Right lung (tissue), 5 donors: ENCODE results near the gene BANK1. TPM values are rescaled to one million over a fixed set of nuclear protein-coding genes. Genes with fewer than 3 reads are reported as not detected.
A peak's percentile ranks its signal among the peaks of the same experiment; 100 is the strongest.
"Not testable (repeated sequence)": the region's sequence is repeated elsewhere in the genome, so short reads cannot be mapped to it uniquely, and the experiment has no call there.

Source experiments
- DNase-seq, 2 donors: peaks; one replicate each; pipeline ENCODE4 v3.0.0-alpha.2; 2013
- polyA plus RNA-seq, 5 donors: library from polyadenylated mRNA; unstranded; fragments of 120-200 nt; gene quantifications; one replicate each; pipeline versions ENCODE4 v1.2.1 to v1.2.3, GENCODE V29; 2013; ENCODE audit warnings: inconsistent platforms in 1 of 5, low replicate concordance in 1 of 5; ENCODE audit not compliant: insufficient read length in 5 of 5, insufficient read depth in 1 of 5

The BANK1 gene
- polyA plus RNA-seq, 5 donors, result 1.8 to 2.6 (median 2.4) TPM

DNA sequence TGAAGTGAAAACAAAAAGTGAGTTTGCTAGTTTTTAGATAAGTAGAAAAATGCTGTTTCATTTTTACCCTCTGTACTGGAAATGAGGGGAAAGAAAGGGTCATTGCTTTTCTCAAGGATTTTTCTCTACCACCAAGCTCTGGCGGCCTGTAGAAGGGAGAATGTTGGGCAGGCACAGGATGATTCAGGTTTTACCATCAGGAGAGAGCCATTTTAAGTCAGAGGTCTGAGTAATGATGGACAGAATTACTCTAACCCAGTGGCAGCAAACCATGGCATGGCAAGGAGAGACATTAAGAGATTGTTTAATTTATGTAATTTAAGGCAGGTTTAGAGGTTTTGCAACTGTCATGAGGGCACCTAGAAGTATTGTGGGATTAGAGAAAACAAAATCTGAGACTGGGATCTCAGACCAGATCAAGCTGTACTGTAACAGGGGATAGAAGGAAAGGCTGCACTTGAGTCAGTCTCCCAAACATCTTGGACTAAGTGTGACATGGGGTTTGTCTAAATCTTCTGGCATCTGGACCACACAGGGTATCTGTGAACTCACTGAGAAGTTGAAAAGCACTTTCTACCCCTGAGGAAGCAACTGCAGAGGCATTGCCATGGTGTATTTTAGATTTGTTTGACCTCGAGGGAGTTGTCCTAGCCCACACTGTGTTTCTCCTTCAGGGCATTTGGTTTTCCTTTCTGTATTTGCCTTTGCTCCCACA is 81.6 kb downstream of the BANK1 start:
- no peak for DNase-seq

DNA sequence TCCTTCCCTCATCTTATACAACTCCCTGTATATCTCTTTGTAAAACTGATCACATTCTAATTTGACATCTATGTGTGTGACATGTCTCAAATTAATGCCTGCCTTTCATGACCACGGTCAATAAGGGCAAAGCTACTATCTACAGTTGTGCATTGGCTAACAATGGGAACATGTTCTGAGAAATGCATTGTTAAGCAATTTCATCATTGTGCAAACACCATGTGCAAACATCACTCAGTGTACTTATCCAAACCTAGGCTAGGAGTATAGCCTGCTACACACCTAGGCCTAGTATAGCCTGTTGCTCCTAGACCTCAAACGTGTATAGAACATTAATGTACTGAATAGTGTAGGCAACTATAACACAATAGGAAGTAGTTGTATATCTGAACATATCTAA is 95.0 kb downstream of the BANK1 start:
- no peak for DNase-seq

DNA sequence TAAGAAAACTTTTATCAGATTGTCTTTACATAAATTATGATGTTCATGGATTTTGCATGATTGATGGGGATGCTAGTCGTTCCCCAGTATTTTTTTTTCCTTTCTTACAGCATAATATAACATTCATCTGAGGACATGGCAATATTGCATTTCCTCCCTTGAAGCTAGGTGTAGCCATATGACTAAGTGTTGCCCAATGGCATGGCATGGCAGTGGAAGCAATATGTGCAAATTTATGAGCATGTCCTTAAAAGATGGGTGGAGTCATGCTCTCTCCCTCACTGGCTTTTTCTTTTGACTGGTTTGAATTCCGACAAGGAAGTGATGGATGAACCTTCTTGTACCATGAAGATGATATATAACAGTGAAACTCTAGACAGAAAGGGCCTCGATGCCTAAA is 96.3 kb downstream of the BANK1 start:
- DNase-seq, result no peak

DNA sequence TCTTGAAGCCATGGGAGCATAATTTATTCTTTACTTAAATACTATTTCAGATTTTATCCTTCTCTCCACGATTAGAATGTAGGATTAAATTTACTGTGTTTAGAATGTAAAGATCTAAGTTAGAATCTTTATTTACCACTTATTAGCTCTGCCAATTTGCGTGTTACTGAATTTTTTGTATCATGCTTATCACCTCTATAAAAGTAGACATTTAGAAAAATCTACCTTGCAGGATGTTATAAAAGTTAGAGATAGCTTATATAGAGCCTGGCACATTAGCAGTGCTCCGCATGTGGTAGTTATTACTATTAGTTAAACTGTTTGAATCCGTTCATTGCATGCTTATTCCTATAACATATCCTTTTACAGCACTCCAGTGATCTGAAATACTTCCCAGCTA is 97.9 kb downstream of the BANK1 start:
- no peak for DNase-seq

DNA sequence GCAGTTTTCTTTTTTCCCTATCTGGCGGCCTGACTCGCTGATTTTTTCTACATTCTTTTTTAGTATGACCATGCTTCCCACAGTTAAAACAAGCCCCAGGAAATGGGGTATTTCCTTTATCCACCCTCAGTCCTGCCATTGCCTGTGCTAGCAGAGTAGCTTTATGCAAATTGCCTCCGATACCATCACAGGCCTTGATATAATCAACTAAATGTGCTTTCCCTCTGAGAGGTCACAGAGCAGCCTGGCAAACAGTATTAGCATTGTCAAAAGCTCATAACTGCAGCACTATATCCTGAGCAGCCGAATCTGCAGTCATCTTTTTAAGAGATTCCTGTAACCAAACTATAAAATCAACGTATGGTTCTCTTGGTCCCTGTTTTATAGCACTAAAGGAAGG is 115.0 kb downstream of the BANK1 start:
- DNase-seq, result not testable (repeated sequence)

DNA sequence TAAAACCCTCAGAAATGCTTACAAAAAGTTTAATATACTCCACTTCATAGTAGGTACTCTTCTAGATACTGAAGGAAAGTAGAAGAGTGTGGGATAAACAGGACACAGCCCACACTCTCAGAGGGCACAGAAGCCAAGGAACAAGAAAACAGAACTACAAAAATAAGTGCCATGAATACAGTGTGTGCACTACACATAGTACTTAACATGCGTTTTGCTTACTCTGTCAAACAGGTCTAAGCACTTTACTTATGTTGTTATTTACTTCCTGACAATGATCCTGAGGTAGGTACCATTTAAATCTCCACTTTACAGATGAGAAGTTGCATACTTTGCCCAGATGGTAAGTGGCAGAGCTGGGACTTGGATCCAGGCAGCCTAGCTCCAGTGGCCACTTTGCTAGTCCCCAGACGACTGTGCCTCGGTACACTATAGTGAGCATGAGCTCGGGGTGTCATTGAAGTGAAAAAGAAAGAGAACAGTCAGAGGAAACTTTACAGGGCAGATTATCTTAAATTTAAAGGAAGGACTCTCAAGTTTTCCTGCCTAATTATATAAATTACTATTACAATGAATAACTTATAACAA is 120.3 kb downstream of the BANK1 start:
- no peak for DNase-seq

DNA sequence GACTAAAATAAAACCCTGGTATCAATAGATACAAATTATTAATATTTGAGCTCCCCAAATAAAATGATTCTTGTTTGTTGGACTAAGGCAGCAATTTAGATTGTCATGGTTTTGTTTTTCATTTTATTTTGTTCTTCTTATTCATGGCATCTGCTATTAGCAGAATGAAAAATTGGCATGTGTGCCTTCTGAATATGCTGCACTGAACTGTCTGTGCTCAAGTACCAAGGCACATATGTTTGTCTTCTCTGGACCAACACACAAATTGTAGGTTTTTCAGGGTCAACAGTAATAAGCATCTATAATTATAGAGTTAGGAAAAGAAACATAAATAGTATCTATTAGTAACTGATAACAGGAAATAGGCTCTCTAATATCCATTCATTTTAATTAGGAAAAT is 121.1 kb downstream of the BANK1 start:
- DNase-seq, result no peak

DNA sequence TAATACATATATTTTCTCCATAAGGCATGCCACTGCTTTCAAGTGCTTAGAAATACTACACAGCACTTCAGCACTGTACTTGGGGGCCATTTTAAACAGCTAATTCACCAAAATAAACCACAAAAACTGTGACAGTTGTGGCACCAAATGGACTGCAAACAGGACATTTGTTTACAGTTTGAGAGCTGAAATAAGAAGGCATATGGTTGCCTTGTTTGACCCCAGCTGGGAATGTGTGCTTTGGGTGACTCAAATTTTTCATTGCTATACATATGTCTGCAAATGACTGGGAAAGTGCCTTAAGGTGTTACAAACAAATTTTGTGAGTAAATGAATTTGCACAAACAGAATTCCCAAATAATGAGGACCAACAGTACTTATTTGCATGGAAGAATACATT is 124.2 kb downstream of the BANK1 start:
- DNase-seq, result no peak

DNA sequence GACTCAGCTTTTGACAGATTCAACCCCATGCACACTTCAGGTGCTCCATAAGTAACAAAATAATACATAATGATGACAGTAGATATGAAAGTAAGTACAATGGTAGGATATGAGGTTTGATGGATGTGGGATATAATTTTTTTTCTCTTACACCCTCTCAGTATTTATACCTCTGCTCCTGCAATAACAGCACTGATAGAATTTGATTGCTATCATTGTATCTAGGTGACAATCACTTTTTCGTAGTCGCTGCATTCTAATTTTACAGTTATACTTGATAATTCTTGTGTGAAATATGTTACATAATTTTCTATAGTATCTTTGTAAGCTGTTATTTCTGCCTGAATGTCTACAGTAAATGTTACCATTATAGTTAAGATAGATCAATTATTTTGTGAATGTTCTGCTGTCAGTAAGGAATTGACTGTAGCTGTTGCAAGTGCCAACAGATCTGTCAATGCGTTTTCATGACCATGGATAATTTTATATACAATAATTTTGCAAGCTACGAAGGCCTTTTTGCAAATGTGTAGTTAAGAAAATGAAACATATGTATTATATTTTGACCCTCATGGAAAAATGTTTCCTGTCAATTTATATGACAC is 128.9 kb downstream of the BANK1 start:
- no peak for DNase-seq

DNA sequence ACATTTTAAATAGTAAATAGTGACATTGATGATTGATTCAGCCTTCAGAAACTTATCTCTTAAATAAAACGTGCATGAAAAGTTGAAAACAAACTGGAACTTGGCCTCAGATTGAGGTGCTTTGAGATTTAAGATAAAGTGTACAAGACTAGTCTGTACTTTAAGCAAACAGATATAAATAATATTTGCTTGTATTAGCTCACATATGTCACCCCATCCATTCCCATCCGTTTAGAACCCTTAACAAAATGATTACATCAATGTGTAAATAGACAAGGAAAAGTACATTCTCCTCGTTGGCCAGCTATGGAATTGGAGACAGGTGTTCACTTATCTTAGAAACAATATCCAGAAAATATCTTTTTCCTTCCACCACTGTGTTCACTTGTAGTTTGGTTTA is 130.8 kb downstream of the BANK1 start:
- DNase-seq, result no peak

DNA sequence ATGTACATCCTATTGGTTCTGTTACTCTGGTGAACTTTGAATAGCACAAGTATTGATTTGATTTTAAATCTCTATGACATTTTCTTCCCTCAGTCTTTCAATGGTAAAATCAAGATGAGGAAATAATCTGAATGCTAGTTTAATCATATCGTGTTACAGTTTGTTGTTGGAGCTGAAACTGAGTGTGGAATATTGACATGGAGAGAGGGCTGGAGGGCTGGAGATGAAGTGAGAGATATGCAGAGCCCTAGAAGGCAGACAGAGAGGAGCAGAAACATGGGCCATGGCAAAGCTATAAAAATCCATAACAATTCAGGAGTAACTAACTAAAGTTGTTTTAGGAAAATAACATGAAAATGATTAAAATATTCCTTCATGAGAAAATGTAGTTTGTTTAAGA is 141.1 kb downstream of the BANK1 start:
- DNase-seq, result no peak

DNA sequence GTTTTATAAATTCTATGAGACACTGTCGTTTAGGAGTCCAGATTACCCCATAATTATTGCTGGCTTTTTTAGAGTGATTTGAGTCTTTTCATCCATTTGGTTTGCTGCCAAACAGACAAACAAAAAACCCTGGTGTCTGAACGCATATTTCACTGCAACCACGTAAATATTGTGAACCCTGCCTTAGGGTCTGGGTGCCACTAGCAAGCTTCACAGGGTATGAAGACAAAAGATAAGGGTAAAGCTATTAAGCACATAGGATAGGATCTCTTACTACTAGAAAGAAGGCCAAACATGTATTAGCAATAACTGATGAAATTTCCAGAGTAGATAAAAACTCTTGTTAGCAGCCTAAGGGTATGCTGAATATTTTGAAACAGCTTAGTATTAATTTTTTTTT is 143.3 kb downstream of the BANK1 start:
- no peak for DNase-seq

DNA sequence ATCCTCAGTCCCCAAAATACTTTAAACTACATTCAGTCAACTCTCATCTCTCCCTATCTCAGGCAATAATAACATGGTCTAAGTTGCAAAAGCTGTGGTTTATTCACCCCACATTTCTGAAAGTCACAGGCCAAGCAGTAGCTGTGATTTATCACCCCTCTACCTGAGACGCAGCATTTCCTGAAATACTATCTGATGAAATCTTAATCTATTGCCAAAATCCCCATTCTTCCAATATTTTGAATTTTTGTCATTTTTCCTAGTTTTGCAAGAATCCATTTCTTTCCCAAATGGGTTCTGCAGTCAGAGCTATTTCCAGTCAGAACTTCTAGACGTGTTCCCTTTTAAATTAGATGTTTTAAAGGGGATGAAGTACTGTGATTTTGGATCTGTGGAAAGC is 148.3 kb downstream of the BANK1 start:
- no peak for DNase-seq

DNA sequence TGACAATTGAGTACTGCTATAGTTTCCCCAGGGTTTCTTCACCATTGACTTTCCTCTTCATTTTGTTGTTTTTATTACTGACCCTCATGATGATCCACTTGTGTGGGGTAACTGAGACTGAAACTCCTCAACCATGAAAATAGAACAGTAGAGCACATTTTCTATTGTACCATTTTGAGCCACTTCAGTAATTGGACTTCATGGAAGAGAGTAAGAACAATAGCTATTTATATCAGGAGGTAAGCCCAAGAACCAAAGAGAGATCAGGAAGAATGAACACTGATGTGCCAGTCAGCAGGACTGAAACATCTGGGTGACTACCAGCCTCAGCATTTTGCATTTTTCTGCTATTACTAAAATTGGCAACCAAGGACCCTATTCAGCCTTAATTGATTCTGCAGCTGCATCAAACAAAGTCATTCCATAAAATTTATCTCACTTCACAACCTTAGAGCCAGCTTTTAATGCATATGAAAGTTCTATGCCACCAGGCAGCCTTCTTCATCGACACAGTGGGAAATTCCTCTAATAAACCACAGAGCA is 151.4 kb downstream of the BANK1 start:
- no peak for DNase-seq

DNA sequence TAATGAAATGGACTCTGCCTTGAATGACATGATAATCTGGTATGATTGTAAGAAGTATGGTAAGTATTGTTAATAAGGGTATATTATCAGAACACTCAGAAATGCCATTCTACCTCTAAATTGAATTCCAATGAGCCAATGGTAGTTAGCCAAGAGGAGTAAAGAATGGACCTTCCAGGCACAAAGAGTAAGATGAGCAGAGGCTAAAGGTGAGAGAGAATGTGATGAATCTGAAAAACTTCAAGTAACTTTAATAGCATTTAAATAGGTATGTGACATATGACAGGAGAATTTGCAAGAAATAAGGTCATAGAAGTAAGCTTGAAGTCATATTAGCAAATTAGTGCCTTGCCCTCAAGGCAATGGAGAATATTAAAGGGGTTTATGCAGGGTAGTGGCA is 152.4 kb downstream of the BANK1 start:
- DNase-seq, result no peak

DNA sequence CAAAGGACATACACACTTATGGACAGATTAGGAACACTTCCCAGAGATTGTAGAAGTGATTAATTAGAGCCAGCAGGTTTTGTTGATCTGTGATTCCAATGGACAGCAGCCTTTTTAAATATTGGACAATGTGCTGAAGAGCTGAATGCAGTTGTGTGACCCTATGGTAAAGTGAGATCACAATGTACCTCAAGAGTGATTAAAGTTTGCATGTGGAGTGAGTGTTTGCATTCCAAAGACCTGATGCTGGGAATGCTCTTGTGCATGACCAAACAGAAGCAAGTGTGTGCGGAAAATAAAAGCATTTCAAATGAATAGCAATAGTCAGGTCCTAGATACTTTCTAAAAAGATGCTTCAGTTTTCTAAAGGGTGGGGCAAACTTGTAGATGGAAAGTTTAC is 154.1 kb downstream of the BANK1 start:
- peak; percentile 1 to 4 for DNase-seq

DNA sequence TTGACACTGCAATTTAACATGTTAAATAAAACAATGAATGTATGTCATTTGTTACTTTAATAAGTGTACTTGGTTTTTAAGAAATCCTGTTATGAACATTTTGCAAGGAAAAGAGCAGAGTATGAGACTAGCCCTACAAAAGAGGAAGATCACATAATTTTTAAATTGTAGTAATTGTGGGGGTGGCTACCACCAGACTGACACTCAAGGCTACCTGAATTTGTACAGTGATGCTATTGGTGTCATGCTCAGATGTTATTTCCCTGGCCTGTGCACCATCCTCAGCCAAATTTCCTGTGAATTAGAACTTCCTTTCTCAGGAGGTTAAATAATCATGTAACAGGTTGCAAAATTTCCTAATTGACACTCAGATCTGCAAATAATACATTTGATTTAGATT is 157.5 kb downstream of the BANK1 start:
- DNase-seq, result no peak

DNA sequence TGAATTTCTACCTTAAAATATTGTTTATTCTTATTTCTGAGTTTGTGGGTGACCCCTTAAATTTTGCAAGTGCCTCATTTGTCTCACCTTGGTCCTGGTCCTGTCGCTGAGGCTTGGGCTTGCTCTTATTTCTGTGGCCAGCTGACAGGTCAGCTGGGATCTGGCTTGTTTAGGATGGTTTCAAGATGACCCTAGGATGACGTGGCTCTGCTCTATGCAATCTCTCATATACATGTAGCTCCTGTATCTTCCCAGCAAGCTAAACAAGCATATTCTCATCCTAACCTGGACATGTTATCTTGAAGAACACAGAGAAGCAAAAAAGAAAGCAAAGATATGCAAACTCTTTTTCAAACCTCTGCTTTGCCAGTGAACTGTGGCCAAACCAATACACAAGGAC is 158.4 kb downstream of the BANK1 start:
- no peak for DNase-seq

DNA sequence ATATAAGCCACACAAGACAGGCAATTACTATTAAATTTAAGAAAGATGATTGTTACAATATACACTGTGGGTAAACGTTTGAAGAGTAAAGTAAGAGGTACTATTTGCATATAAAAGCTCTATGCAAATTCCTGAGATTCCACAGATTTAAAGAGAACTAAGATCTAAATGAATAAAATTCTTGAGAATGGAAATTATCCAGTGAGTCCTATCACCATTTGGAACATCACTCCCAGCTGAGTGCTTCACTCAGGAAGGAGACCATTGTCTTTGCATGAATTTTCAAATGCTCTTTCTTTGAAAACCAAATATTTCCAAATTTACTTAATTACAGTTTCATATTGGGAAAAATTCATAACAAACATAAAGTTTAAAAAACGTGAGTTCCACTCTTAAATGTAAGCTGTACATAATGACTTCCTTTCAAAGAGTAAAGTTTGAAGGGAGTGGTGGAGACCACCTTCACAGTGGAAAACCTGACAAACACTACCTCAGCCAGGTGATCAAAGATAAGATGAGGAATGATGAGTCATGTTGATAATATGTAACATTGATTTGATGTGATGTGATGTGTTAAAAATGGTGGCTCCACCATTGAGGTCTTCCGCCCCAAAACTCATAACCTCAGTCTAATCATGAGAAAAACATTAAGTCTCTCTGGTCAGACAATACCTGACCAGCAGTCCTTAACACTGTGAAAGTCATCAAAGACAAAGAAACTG is 159.9 kb downstream of the BANK1 start:
- DNase-seq, result no peak

DNA sequence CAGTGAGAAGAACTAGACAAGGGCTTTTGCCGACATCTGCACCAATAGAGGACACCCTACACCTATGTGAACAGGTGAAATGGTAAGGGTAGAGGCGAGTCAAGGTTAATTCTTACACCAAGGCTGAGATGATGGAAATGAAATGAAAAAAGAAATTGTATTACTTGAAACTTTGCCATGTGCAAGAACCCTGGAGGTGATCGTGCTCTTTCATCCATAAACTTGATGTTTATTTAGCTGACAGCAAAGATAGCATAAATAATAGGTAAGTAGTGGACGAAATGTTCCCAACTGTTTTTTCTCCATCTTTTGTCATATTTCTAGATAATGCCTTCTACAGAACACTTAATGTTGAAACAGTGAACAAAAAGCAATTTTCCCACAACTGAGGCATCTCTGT is 162.5 kb downstream of the BANK1 start:
- DNase-seq, result no peak

DNA sequence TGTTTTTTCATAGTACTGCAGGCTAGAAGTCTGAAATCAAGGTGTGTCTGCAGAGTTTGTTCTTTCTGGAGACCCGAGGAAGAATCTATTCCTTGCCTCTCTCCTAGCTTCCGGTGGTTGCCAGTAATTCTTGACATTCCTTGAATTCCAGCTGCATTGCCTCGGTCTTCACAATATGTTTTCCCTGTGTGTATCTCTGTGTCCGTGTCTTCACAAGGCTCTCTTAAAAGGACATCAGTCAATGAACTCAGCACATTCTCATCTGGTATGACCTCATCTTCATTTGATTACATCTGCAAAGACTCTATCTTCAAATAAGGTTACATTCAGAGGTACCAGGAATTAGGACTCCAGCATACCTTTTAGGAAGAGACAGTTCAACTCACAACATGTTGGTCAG is 163.4 kb downstream of the BANK1 start:
- no peak for DNase-seq

DNA sequence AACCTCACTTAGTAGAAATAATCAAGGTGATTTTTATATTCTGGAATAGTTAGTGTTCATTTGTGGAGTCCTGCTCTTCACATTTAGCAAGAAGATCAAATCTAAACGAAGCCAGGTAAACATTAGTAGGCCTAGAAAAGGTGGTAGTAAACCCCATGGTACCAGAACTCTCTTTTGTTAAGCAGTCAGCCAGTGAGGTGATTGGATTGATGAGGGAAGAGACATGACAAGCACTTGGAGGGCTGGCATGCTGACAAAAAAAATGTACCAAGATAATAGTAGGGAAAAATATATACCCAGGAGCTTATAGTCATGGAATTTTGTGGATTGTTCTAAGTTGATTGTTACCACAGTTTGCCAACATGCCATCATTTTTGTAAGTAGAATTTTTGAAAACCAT is 163.8 kb downstream of the BANK1 start:
- no peak for DNase-seq
